NCI-H1694 treated with DMSO at 0.1 percent for 48 hours (cell line): Measurements from ENCODE around the gene STEEP1.
A peak's percentile ranks its signal among the peaks of the same experiment; 100 is the strongest.

ENCODE experiments used
- DNase-seq: peaks from one replicate; lab custom pipeline; 2025; lab: John Stamatoyannopoulos, UW

Gene STEEP1

GRCh38 chrX:119565107-119565663 is at the start of gene STEEP1:
TSS of gene STEEP1 (minus strand) at chrX:119565409. CDS start at chrX:119565355, 54 bp downstream.
- DNase-seq = peak; percentile 85

DNA sequence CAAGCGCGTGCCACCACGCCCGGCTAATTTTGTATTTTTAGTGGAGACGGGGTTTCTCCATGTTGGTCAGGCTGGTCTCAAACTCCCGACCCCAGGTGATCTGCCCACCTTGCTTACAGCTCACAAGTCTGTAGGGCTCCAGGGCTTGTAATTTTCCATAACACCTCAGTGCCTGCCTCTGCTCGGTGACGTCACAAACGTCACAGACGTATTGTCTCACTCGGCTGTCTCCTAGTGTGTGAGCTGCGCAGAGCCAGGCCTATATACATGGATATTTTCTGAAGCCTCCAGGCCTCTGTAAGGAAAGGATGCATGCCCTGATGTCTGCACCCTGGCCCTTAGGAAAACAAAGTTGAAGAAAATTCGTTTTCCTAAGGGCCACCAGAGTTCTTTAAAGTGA is 49.6 kb upstream of the STEEP1 start:
- no peak for DNase-seq

- DNase-seq = no peak
These were observed 41.8 kb upstream of the STEEP1 start for GRCh38 chrX:119607018-119607389.

GRCh38 chrX:119606280-119607017 is 41.2 kb upstream of the STEEP1 start, which contains the start of gene NKRF:
TSS of gene NKRF (minus strand) at chrX:119606424.
- peak; percentile 80 for DNase-seq

- DNase-seq = no peak
These were observed 40.5 kb upstream of the STEEP1 start for GRCh38 chrX:119605464-119606279.

- DNase-seq = no peak
These were observed 39.7 kb upstream of the STEEP1 start for GRCh38 chrX:119604766-119605463.

- no peak for DNase-seq
These were observed 37.6 kb upstream of the STEEP1 start for GRCh38 chrX:119602701-119603255.

DNA sequence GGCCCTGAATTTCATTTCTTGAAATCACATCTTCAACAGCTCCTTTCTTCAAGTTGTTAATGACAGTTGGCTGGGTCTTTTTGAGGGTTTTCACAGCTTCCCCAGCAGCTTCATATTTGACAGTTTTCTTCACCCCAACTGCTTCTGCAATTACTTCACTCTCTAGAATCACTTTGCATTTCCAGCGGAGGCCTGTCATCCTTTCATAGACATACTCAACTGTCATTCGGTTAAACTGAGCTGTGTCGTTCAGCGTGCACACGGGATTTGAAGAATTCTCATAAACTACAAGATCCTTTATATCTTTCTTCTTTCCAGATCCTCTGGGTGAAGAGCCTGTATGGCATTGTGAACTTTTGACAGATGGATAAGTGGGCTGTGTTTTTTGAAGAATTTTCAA is 24.6 kb upstream of the STEEP1 start:
- DNase-seq = no peak

DNA sequence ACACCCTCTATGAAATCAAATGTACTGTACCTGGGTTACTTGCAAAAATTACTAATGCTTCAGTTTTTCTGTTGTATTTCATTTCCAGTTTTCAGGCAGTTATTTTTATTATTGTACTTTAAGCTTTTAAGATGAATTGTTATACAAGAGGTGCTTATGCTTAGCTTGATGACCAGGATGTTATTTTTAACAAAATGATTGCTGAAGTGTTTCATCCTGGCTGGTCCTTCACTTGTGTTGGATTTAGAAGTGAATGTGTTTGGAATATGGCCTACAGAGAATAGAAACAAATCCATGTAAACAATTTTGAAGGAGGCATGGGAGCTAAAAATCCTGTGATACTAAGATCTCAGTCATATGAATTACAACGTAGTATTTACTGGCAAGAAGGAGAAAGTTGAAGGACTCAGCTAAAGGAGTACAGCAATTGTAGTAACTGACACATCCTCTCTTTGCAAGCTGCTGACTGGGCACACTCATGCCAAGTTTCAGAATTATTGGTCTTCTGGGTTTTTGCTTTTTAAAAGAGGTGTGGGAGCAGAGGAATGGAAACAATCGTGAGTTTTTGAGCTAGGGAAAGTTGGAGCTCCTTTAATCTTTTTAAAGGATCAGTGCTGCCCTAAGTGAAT is 18.3 kb upstream of the STEEP1 start:
- no peak for DNase-seq

GRCh38 chrX:119579414-119579813 is 14.2 kb upstream of the STEEP1 start:
- DNase-seq = no peak

GRCh38 chrX:119574394-119575266 is 9.4 kb upstream of the STEEP1 start, which contains the start of gene UBE2A:
TSS of gene UBE2A (plus strand) at chrX:119574563. CDS start at chrX:119574712, 149 bp downstream.
- peak; percentile 72 for DNase-seq

DNA sequence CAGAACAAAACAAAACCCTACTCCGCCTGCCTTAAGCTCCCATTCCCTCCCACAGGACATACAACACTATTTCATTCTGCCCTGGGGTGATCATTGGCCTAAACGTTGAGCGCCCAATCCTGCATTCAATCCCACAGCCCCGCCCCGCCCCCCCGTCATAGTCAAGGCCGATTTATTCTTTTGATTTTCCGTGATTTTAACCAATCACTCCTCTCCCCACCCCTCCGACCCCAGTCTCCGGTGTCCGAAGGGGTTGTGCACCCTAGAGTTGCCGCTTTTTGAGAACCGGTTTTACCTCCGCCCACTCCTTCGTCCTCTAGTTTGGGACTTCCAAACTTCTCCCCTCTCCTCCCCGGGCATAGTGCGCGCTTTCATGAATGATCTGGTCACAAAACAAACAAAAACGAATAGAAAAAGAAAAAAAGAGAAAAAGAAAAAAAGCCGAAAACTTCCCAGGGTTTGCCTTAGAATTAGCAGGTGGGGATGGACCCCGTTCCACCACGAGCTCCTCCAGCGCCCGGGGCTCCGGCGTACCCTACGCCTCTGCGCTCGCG is 8.7 kb upstream of the STEEP1 start:
- DNase-seq = no peak

GRCh38 chrX:119573222-119573621 is 8.0 kb upstream of the STEEP1 start:
- DNase-seq = no peak

- no peak for DNase-seq
These were observed 5.2 kb upstream of the STEEP1 start for GRCh38 chrX:119570351-119570835.

- DNase-seq = no peak
These were observed 12.7 kb downstream of the STEEP1 start for GRCh38 chrX:119552508-119552907.

GRCh38 chrX:119549327-119550016 is 15.7 kb downstream of the STEEP1 start:
- no peak for DNase-seq

DNA sequence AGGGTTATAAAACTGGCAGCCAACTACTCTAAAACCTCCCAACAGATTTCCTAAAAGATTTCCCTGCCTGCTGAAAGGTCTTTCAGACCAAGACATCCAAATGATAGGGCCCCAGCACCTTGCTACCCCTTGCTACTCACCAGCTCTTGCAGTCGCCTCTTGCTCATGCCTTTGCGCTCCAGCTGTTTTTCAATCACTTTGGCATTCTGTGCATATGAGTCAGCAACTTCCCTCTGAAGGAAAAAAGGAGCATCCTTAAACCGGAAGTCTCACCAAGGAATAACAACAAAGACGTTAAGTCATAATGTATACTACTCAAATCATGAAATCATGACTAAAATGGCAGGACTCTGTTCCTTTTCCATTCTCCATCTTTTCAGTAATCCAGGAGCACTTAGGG is 24.0 kb downstream of the STEEP1 start:
- DNase-seq = no peak

GRCh38 chrX:119539872-119540271 is 25.3 kb downstream of the STEEP1 start:
- no peak for DNase-seq

GRCh38 chrX:119537487-119537886 is 27.7 kb downstream of the STEEP1 start:
- no peak for DNase-seq
